Activated T-cell treated with anti-CD3 and anti-CD28 coated beads for 48 hours (primary cell): Measurements from ENCODE around the gene CAB39.

ENCODE experiments used
- DNase-seq: peaks from one replicate; pipeline ENCODE4 v3.0.0-alpha.2; 2020; ENCODE audit warnings: low read depth

Gene CAB39

DNA sequence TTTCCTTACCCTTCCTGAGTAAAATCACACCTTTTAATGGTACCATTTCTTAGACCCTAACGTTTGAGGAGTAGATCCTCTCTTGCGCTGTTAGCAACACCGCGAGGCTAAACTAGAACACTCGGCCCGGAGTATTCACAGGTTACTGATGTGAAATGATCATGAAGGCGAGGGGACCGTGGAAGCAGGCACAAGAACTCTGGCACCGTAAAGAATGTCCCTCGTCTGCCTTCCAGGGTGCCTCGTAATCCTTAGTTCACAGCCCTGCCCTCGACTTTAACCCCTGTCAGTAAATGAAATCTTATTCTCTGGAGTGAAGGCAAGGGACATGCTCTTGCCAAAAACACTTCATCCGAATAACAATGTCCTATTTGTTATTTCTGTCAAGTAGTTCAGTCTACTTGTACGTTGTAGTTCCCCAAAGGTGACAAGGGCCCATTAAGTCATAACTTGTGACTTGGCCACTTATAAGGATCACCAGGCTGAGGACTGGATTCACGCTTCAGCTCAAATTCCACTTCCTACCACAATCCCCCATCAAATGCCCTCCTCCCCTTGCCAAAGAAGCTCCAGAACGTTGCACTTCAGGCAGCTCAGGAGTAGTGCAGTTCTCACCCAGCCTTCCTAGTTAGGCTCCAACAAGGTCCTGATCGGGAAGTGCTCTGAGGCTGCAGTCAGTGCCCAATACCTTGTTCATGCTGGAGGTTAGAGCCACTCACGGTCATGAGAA, 108.8 kb downstream of the CAB39 start:
- no peak for DNase-seq

DNA sequence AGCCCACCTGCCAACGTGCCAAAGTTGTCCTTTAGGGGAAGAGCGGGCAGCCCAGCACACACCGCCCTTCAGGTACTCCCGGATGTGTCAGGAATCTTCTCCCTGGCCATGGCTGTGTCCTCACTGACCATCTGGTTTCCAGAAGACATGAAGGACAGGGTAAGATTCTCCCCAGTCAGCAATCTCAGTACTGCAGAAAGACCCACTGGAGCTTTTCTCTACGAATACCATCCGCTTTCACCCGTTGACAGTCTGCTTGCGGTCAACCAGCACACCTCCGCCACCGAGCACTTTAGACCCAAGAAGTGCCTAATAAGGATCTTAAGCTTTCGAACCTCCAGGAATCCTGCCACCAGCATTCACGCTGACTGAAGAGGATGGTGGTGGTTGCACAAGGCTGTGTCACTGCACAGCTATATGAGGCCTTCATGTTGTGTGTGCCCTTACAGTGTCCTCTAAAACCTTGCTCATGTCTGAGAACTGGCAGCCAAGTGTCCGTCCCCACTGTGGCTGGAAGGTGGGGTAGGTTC, 109.4 kb downstream of the CAB39 start:
- no peak for DNase-seq

DNA sequence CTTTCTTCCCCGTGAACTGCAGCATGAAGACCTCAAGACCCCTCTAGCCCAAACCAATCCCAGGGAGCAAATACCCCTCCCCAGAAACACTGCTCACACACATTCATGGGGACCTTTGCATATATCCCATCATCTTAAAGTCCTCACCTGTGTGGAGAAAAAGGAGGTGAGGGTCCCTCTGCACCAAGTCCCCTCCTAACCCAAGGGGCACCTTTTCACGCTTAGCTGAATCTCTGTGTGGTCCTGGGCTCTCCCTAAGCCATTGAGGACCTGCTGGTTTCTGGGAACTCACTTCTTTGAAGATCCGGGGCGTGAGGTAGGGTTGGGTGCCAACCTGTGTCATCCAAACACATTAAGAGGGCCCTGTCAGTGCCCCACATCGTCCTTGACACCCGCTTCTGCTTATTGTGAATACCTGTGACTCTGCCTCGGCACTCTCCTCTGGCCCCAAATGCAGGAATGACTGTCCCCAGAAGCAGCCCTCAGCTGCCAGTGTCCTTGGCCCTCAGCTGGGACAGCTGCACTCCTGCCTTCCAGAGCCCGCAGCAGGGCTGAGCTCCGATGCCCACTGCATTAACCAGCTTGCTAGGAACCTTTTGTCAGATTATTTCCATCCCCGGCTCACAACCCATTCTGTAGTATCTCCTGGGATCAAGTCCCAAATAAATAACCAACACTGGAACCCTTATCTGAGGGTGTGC, 110.8 kb downstream of the CAB39 start:
- DNase-seq: no peak

DNA sequence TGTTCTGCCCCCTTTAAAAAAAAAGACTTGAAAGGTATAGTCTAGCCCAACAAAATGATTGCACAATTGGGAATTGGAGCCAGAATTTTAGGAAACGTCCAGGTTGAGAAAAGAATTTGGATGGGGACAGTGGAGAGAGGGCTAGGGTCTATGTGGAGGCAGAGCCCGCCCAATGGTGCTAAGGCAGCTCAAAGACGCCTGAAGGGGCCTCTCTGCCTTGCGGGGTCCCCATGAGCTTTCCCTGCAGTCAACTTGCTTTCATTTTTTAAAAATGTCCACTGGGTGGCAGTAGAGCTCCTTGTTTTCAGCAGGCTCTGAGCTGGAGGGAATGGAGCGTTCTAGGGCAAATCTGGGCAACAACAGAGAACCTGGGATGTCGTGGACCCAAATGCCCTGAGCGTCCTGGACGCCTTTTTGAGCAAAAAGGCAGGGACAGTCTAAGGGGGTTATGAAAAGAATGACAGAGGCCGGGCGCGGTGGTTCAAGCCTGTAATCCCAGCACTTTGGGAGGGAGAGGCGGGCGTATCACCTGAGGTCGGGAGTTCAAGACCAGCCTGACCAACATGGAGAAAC, 111.8 kb downstream of the CAB39 start:
- peak; percentile 31 for DNase-seq

DNA sequence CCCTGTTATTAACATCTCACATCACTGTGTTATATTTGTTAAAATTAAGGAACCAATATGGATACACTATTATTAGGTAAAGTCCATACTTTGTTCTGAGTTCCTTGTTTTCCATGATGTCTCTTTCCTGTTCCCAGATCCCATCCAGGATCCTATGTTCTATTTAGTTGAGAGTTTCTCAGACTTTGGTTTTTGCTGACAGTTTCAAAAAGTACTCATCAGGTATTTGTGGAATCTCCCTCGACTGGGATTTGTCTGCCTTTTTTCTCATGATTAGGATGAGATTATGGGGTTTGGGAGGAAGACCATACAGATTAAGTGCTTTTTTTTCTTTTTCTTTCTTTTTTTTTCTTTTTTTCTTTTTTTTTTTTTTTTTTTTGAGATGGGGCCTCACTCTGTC, 112.7 kb downstream of the CAB39 start:
- DNase-seq: no peak

DNA sequence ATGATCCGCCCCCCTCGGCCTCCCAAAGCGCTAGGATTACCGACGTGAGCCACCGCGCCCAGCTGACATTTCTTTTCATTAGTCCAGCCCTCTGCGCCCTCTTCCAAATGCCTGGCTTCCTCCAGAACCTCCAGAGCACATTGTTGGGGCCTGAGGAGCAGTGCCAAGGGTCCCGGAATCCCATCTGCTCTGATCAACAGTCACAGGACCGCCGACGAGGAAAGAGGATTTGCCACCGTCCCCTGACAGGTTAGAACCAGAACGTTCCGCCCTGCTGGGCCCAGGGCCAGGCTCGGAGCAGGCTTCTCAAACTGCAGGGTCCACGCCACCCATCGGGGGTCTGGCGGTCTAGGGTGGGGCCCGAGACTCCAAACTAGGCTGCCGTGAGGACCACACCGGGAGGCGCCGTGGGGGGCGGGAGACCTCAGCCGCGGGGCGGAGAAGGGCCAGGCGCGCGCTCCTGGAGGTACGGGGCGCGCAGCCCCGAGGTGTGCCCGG, 115.2 kb downstream of the CAB39 start:
- DNase-seq: no peak

DNA sequence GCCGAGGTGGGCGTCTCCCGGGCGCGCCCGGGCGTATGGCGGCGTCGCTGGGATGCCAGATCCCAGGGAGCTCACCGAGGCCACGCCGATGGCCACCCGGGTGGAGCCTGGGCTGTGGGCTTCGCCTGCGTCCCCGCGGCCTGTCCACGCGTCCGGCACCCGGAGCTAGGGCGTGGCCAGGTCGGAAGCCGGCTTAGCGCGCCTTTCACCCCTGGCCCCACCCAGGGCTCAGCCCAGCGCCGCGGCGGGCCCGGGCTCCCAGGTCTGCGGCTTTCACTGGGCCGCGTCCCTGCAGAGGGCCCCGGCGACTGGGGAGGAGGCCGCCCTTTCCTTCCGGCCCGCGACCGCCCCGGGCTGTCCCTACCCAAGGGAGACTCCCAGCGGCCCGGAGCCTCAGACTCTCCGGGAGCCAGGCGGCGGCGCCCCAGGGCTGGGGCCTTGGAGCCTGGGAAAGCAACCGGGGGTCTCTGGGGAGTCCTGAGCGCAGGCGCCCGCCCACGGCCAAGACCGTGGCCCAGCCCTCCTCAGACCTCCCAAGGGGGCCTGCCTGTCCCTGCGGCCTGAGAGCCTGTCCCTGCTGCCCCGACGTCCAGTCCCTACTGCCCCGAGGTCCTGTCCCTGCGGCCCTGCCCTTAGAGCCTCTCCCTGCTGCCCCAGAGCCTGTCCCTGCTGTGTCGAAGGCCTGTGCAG, 115.8 kb downstream of the CAB39 start:
- DNase-seq: peak; percentile 25

DNA sequence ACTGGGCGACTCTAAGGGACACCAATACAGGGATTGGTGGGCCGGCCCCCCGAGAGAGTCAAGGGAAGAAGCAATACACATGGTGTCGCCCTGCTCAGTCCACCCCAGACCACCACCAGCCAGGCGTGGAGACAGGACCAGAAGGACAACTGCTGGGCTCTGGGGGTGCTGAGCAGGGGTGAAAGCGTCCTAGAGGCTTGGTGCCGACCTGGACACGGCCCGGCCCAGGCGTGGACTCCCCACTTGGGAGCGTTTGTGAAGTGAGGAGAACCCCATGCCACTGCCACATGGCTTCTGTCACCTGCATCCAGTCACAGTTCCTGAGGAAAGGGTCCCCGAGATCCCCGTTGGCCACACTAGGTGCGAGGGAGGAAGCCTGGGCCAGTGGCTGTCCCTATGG, 116.7 kb downstream of the CAB39 start:
- no peak for DNase-seq

DNA sequence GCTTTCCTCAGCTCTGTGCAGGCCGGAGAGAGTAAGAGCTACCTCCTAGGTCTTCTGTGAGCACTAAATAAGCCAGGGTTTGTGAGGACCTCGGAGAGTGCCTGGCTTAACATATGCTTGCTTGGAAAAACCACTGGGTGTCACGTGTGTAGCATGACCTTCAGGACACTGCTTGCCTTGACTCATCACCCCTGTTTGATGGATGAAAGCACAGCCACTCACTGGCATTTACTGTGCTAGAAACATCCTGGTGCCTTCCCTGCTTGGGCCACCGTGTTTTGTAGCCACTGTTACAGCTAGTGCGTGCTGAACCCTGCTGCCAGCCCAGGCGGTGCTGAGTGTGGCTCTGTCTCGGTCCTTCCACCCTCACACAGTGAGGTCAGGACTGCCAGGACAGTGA, 117.3 kb downstream of the CAB39 start:
- DNase-seq: no peak

DNA sequence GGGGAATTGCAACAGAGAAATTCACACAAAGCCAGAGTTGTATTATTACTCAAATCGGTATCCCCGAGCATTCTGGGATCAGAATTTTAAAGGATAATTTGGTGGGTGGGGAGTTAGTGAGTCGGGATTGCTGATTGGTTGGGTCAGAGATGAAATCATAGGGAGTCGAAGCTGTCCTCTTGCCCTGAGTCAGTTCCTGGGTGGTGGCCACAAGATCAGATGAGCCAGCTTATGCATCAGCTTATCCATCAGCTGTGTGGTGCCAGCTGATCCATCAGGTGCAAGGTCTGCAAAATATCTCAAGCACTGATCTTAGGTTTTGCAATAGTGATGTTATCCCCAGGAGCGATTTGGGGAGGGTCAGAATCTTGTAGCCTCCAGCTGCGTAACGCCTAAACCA, 117.8 kb downstream of the CAB39 start:
- DNase-seq: no peak

DNA sequence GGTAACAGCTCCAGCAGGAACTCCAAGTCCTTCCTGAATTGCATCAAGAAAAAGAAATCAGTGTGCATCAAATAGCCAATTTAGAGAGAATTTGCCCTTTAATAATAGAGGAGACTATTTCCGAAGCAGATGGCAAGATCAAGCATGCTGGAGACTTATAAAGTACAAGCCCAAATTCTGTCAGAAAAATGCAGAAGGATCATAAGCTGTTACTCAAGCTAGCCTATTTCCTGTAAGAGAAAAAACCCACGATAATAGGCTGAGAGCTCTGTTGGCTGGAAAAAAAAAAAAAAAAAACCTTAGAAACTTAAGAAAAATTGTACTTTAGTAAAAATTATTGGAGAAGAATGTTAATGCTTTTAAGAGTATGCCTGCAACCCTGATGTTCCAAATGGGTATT, 127.7 kb downstream of the CAB39 start:
- no peak for DNase-seq

DNA sequence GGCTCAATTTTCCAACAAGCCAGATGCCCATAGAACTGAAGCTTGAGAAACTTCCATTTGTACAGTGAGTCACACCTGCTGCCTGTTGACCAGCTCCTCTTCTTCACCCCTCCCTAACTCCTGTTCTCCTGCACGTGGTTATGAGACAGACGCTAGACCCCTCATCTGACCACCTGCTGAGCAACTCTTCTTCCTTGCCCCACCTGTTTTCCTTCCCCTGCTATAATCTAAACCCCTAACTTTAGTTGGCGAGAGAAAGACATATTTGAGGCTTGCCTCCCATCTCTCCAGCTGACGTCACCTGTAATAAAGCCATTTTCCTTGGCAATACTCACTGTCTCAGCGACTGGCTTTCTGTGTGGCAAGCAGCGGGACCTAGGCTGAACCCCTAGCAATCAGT, 129.8 kb downstream of the CAB39 start:
- DNase-seq: no peak

DNA sequence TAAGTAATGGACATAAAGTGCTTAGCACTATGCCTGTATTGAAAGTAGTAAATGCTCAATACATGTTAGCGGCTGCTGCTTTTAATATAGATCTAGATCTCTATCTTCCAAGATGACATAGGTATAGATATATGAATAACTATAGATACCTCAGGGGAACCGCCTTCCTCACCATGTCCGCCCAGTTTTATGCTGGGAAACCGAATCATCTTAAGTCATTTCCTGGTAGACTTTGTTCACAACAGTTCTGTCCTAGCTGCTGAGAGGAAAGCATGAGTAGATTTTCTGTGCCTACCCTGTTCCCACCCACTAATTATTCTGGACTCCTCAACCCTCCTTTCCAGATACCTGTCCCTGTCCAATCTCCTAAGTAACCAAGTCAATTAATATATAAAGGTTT, 130.5 kb downstream of the CAB39 start:
- DNase-seq: no peak

DNA sequence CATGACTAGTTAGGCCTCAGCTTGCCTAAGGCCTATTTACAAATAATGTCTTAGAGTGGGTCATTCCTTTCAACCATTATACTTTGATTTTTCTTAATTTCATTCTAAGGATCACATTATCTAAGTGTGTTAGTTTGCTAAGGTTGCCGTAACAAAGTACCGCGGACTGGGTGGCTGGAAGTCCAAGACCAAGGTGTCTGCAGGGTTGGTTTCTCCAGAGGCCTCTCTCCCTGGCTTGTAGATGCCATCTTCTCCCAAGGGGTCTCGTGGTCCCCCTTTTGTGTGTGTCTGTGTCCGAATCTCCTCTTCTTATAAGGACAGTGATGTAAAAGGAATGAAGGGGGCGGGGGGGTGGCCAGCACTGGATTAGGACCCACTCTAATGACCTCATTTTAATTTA, 133.7 kb downstream of the CAB39 start:
- DNase-seq: no peak

DNA sequence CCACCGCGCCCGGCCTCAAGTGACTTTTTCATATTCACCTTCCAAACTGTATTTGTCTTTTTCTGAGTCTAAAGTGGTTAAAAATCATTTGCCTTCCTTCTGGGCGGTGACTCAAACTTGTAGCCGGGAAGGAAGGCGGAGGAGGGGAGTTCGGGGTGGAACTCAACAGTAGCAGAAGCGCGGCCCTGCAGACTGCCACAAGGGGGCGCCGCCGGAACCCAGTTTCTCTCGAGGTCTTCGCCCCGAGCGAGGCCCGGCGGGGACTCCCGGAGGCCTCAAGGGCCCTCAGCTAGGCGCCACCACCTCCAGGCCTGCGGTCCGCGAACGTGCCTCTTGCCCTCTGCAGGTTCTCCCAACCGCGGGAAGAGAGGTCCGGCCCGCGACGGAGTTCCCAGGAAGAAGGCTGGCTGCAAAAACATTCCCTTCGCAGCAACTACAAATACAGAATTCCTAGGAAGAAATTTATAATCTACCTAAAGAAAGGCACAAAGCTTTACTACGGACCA, 135.3 kb downstream of the CAB39 start:
- DNase-seq: peak; percentile 93

DNA sequence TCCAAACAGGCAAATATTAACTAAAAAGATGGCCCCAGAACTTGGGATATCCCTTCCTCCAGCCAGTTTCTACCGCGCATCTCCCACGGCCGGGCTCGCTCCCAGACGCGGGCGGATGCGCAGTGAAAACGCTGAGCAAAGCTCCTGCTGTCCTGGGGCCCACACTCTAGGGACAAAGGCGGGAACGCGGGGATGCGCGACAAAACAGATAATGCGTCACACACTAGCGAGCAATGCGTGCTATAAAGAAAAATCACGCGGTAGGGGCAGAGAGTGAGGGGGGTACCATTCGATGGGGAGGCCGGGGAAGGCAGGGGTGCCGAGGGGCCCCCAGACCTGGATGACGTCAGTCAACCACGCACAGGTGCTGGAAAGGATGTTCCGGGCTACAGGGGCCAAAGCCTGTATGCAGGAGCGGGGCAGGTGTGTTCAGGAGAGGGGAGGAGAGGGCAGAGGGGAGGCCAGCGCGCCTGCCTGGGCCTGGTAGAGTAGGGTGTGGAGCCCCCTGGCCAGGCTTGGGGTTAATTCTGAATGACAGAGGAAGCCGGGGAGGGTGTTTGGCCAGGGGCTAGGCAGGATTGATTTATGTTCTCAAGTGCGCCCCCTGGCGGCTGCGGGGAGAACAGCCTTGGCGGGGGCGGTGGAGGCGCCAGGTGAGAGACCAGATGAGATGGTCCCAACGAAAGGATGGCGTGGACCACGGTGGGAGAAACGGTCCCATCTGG, 137.2 kb downstream of the CAB39 start:
- peak; percentile 69 for DNase-seq

DNA sequence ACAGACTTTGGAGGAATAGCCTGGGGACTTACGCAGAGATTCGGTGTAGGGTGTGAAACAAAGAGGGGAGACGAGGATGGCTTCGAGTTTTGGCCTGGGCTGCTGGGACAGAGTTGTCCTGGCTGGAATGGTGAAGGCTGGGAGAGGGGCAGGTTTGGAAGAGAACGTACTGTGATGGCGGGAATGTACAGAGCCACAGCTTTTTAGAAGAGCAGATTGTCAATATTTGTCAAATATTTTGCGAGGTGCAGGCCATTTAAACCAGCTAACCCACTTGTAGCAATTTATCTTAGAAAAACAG, 137.7 kb downstream of the CAB39 start:
- no peak for DNase-seq

DNA sequence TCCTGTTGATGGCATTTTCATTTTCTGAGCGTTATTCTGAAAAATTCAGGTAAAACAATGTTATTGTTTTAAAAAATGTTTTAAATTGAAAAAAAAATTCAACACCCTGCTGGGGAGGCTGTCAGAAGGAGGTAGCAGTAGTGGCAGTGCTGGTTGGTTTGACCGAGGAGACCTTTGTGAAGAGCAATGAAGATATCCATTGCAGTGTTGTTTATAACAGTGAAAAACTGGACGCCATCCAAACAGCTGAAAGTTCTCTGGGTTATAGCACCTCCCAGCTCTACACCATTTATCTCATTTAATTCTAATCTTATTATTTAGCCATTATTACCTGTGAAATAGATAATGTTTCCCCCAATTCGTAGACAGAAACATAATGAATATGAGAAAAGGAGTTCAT, 139.5 kb downstream of the CAB39 start:
- no peak for DNase-seq

DNA sequence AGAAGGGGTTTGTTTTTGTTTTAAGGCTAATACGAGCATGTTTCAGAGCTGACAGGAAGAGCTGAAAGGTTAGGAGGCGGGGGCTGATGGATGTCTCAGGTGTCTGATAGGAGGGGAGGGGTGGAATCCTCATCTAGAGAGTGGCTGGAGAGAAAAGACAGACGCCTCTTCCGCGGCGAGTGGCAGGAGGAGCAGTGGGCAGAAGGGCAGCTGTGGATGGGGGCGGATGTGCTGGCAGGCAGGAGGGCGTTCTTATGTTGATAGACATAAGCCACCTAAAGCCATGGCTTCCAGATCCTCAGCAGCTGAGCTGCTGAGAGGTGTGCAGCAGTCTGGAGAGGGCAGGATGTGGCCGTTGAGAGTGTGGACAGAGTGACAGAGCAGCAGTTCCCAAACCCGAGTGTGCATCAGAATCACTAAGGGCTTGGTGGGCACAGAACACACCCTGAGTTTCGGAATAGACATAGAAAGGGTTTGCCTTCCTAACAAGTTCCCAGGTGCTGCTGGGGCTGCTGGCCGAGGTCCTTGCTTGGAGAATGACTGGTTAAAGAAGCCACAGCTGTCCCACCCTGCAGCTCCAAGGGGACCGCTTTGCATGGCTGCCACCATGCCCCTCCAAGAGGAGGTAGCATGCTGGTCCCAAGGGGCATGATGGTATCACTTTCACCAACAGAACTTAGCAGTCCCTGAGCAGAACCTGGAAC, 149.1 kb downstream of the CAB39 start:
- no peak for DNase-seq

DNA sequence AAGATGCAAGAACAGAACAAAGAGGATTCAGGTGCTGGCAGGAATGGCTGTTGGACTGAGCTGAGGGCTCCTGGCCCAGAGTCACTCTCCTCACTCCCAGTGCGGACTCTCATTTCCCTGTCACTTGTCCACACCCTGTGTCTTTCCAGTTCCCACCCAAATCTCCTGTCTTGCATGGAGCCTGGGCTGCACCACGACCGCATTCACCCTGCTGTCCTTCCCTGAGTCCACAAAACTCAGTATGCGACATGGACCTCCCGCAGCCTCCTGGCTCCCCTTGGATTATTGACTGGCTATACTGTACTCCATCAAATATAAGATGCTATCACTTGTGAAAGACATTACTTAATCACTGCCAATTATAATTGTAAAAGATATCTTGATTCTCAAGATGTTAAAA, 149.7 kb downstream of the CAB39 start:
- no peak for DNase-seq

DNA sequence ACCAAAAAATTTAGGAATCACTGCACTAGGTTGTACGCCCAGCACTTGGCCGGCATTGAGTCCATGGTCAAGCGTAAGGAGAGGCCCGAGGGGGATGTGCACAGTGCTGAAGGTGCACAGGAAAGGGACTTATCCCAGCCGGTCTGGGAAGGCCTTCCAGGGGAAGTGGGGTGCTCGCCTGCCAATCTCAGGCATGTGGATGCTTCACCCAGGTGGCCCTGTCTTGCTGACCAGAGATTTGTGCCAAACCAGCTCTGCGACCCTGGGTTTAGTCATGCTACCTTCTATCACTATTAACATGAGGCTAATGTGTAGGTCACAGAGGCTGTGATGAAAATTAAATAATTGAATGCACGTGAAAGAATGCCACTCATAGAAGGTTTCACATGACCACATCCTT, 150.4 kb downstream of the CAB39 start:
- no peak for DNase-seq
